IMR-90 (cell line): ENCODE data around the gene CSF2RB.
"Not testable (repeated sequence)": the region's sequence is repeated elsewhere in the genome, so short reads cannot be mapped to it uniquely, and the experiment has no call there.

ENCODE experiments used
- BHLHE40 ChIP-seq: fragments of 150-350 bp; IDR thresholded peaks from 2 replicates; pipeline ENCODE4 v1.6.1; 2016; ENCODE audit warnings: mild to moderate bottlenecking, low read depth, low read length
- CEBPB ChIP-seq: IDR thresholded peaks from 2 replicates; pipeline ENCODE4 v1.6.1; 2012; ENCODE audit warnings: low read depth, low read length, improper control_type of control experiment
- CHD1 ChIP-seq: IDR thresholded peaks from 2 replicates; pipeline ENCODE4 v1.6.1; 2012; ENCODE audit warnings: low read depth, low read length, improper control_type of control experiment
- CTCF ChIP-seq: conservative IDR thresholded peaks from 2 replicates; pipeline ENCODE4 v1.5.1; 2012; ENCODE audit warnings: mild to moderate bottlenecking, low read depth, low read length, improper control_type of control experiment
- MAFK ChIP-seq: IDR thresholded peaks from 2 replicates; pipeline ENCODE4 v1.6.1; 2012; ENCODE audit warnings: low read depth, low read length, improper control_type of control experiment
- MAZ ChIP-seq: IDR thresholded peaks from 2 replicates; pipeline ENCODE4 v1.6.1; 2012; ENCODE audit warnings: low read depth, mild to moderate bottlenecking, low read length, improper control_type of control experiment, moderate library complexity, borderline replicate concordance
- MXI1 ChIP-seq: IDR thresholded peaks from 2 replicates; pipeline ENCODE4 v1.6.1; 2012; ENCODE audit warnings: low read depth, mild to moderate bottlenecking, low read length, moderate library complexity, borderline replicate concordance
- POLR2A ChIP-seq: IDR thresholded peaks from 2 replicates; pipeline ENCODE4 v1.6.1; 2012; ENCODE audit warnings: mild to moderate bottlenecking, low read depth, low read length
- RAD21 ChIP-seq: IDR thresholded peaks from 2 replicates; pipeline ENCODE4 v1.6.1; 2012; ENCODE audit warnings: low read length, improper control_type of control experiment
- SMC3 ChIP-seq: fragments of 150-350 bp; IDR thresholded peaks from 2 replicates; pipeline ENCODE4 v1.6.1; 2016; ENCODE audit warnings: low read depth, mild to moderate bottlenecking, antibody characterized with exemption, low read length, moderate library complexity
- TF ChIP-seq, protein P1 (sequence below): fragments of 150-350 bp; IDR thresholded peaks from 2 replicates; pipeline ENCODE4 v1.6.1; 2017; ENCODE audit warnings: mild to moderate bottlenecking, antibody characterized with exemption, low read length, low read depth

GRCh38 chr22:36989012-36989411 is 75.6 kb downstream of the CSF2RB start:
- not testable (repeated sequence) for TF ChIP-seq CTCF, SMC3, CEBPB, BHLHE40, POLR2A, MXI1, RAD21, CHD1, MAZ, MAFK
- TF ChIP-seq, protein P1, sequence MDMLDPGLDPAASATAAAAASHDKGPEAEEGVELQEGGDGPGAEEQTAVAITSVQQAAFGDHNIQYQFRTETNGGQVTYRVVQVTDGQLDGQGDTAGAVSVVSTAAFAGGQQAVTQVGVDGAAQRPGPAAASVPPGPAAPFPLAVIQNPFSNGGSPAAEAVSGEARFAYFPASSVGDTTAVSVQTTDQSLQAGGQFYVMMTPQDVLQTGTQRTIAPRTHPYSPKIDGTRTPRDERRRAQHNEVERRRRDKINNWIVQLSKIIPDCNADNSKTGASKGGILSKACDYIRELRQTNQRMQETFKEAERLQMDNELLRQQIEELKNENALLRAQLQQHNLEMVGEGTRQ, result not testable (repeated sequence)
